HepG2 (cell line): ENCODE results near the gene ART5. TPM values are rescaled to one million over a fixed set of nuclear protein-coding genes. Genes with fewer than 3 reads are reported as not detected.

Experiments
- ATAC-seq: fragments of 200-7000 bp; cut with Tn5 transposase; 3 replicates; pipeline ENCODE4 v1.9.1; 2020; ENCODE audit warnings: mild to moderate bottlenecking, moderate library complexity
- BruUV-seq: library from RNA; stranded (reverse); fragments of 400-500 nt; replicated peaks from 2 replicates; lab custom pipeline; 2021; lab: Mats Ljungman, UMichigan
- CTCF ChIA-PET: fragments of 300-600 bp; formaldehyde crosslinking; extraction: SDS; loops from one replicate; lab custom pipeline; 2021; ENCODE audit warnings: low total read pairs, inconsistent platforms, low intra/inter-chr PET ratio; lab: Yijun Ruan, JAX
- POLR2A ChIA-PET: fragments of 350-600 bp; sonication (Branson Sonifier 250); formaldehyde crosslinking; loops from one replicate; lab custom pipeline; 2020; ENCODE audit warnings: antibody characterized with exemption, inconsistent platforms; lab: Yijun Ruan, JAX
- DNase-seq: peaks from one replicate; pipeline ENCODE4 v3.0.0-alpha.2; 2015; ENCODE audit warnings: low spot score
- FAIRE-seq: peaks from 3 replicates; lab custom pipeline; 2011; peaks lifted over from hg19 to GRCh38; lab: Jason Lieb, UNC
- H2AFZ ChIP-seq: one replicate; pipeline ENCODE4 v1.6.1; 2011; ENCODE audit warnings: low read length, inconsistent platforms
- H3K27ac ChIP-seq: fragments of 300-600 bp; 3 replicates; pipeline ENCODE4 v1.8.0; 2011; ENCODE audit warnings: mixed run types, mild to moderate bottlenecking, mixed read lengths, low read length, inconsistent platforms; ENCODE audit not compliant: insufficient read depth; ENCODE audit errors: extremely low read length
- H3K27me3 ChIP-seq, 2 experiments: fragments of 200-600 bp in 1 of 2; 2 replicates in 1 of 2; 3 replicates in 1 of 2; pipeline versions ENCODE4 v1.6.0 to v1.8.0; 2011; ENCODE audit warnings: low read length in 2 of 2, mild to moderate bottlenecking in 2 of 2, moderate library complexity in 2 of 2, inconsistent platforms in 1 of 2; ENCODE audit not compliant: insufficient read depth in 2 of 2, control insufficient read depth in 1 of 2
- H3K36me3 ChIP-seq, 2 experiments: fragments of 200-600 bp in 1 of 2; replicated peaks in 1 of 2; 2 replicates in 1 of 2; 3 replicates in 1 of 2; pipeline versions ENCODE4 v1.5.1 to v1.8.0; 2011; ENCODE audit warnings: low read length in 2 of 2, inconsistent platforms in 1 of 2; ENCODE audit not compliant: insufficient read depth in 2 of 2, control insufficient read depth in 1 of 2
- H3K4me1 ChIP-seq: 2 replicates; pipeline ENCODE4 v1.5.1; 2012; ENCODE audit warnings: low read length, inconsistent platforms; ENCODE audit not compliant: insufficient read depth
- H3K4me2 ChIP-seq: 2 replicates; pipeline ENCODE4 v1.6.0; 2011; ENCODE audit warnings: low read depth, low read length, inconsistent platforms
- H3K4me3 ChIP-seq, 3 experiments: fragments of 200-600 bp in 1 of 3; sonication (generic), shearing (Covaris generic) in 1 of 3; replicated peaks in 1 of 3; 2 replicates each; pipeline ENCODE4 v1.5.1; 2011 to 2016; ENCODE audit warnings: low read length in 3 of 3, inconsistent platforms in 2 of 3, low read depth in 2 of 3, mild to moderate bottlenecking in 2 of 3, control low read depth in 1 of 3, mixed read lengths in 1 of 3; ENCODE audit not compliant: insufficient read depth in 1 of 3
- H3K79me2 ChIP-seq: one replicate; pipeline ENCODE4 v1.6.1; 2011; ENCODE audit warnings: low read length, inconsistent platforms; ENCODE audit not compliant: insufficient read depth
- H3K9ac ChIP-seq: 2 replicates; pipeline ENCODE4 v1.6.0; 2011; ENCODE audit warnings: mild to moderate bottlenecking, low read depth, low read length, inconsistent platforms; ENCODE audit not compliant: insufficient read depth
- H3K9me3 ChIP-seq: 2 replicates; pipeline ENCODE4 v1.5.1; 2012; ENCODE audit warnings: mild to moderate bottlenecking, low read length
- H4K20me1 ChIP-seq: 2 replicates; pipeline ENCODE4 v1.6.0; 2011; ENCODE audit warnings: inconsistent platforms, mild to moderate bottlenecking, low read length, moderate library complexity; ENCODE audit not compliant: insufficient read depth
- AGO2 ChIP-seq: fragments of 200-400 bp; formaldehyde crosslinking; optimal IDR thresholded peaks from 2 replicates; pipeline ENCODE3; 2017; ENCODE audit warnings: mild to moderate bottlenecking, low read depth, low read length, moderate library complexity
- CCAR2 ChIP-seq: fragments of 200-400 bp; formaldehyde crosslinking; optimal IDR thresholded peaks from 2 replicates; pipeline ENCODE3; 2018; ENCODE audit warnings: low read depth, mild to moderate bottlenecking, low read length, moderate library complexity
- E2F2 ChIP-seq: sonication (generic); formaldehyde crosslinking; IDR thresholded peaks from 2 replicates; pipeline ENCODE4 v1.4.0; 2020; ENCODE audit warnings: missing genetic modification reagents, borderline replicate concordance
- FOXO4 ChIP-seq: sonication (generic); formaldehyde crosslinking; conservative IDR thresholded peaks from 2 replicates; pipeline ENCODE4 v1.8.1; 2023; ENCODE audit warnings: missing genetic modification reagents
- PCBP2 ChIP-seq: fragments of 200-400 bp; formaldehyde crosslinking; optimal IDR thresholded peaks from 2 replicates; pipeline ENCODE3; 2018; ENCODE audit warnings: low read length, low read depth; ENCODE audit not compliant: poor library complexity, severe bottlenecking
- SMAD3 ChIP-seq: sonication (generic); formaldehyde crosslinking; IDR thresholded peaks from 2 replicates; pipeline ENCODE4 v1.4.0; 2020; ENCODE audit warnings: missing genetic modification reagents
- STAT6 ChIP-seq: sonication (generic); formaldehyde crosslinking; IDR thresholded peaks from 2 replicates; pipeline ENCODE4 v1.4.0; 2020; ENCODE audit warnings: missing genetic modification reagents, mild to moderate bottlenecking, borderline replicate concordance
- TOPORS ChIP-seq: sonication (generic); formaldehyde crosslinking; IDR thresholded peaks from 2 replicates; pipeline ENCODE4 v1.8.0; 2023; ENCODE audit warnings: mild to moderate bottlenecking, missing genetic modification reagents
- ZFYVE20 ChIP-seq: sonication (generic); formaldehyde crosslinking; IDR thresholded peaks from 2 replicates; pipeline ENCODE4 v1.8.0; 2023; ENCODE audit warnings: low read depth, mild to moderate bottlenecking, moderate library complexity, missing genetic modification reagents, borderline replicate concordance
- ZNF253 ChIP-seq: sonication (generic); formaldehyde crosslinking; IDR thresholded peaks from 2 replicates; pipeline ENCODE4 v1.8.0; 2022; ENCODE audit warnings: mild to moderate bottlenecking, missing genetic modification reagents, borderline replicate concordance
- ZNF33A ChIP-seq: sonication (generic); formaldehyde crosslinking; IDR thresholded peaks from 2 replicates; pipeline ENCODE4 v1.5.1; 2020; ENCODE audit warnings: missing genetic modification reagents, mild to moderate bottlenecking, moderate library complexity, borderline replicate concordance
- ZNF570 ChIP-seq: sonication (generic); formaldehyde crosslinking; IDR thresholded peaks from 2 replicates; pipeline ENCODE4 v1.4.0; 2020; ENCODE audit warnings: mild to moderate bottlenecking, missing genetic modification reagents, borderline replicate concordance
- WGBS: methylation state at CpG from one replicate; pipeline ENCODE4 v1.1.6; 2017; ENCODE audit warnings: low lambda C conversion rate; 5-methylcytosine and 5-hydroxymethylcytosine counted together
- in situ Hi-C: cut with HindIII; loops from 2 replicates; pipeline ENCODE4 v1.10.0; 2017; ENCODE audit warnings: low pct_unique_long_range_greater_than_20kb; ENCODE audit not compliant: extremely low pct_ligation_motif_present
- intact Hi-C: fragments of 100-400 bp; cut with micrococcal nuclease; formaldehyde crosslinking; loops from one replicate; pipeline ENCODE4 v1.10.0; 2022; ENCODE audit not compliant: unreplicated experiment
- polyA plus RNA-seq, 8 experiments: library from polyadenylated mRNA; depleted of rRNA in 3 of 8; stranded (reverse) in 7 of 8; unstranded in 1 of 8; fragments of >200 nt; fragmentation: Illumina TruSeq in 4 of 8; extraction: Trizol in 4 of 8; gene quantifications; 2 replicates each; pipeline versions ENCODE4 v1.2.1 to v1.2.3, GENCODE V29; 2011 to 2016; ENCODE audit warnings: low read depth in 4 of 8, missing spikeins in 1 of 8, mixed read lengths in 1 of 8; ENCODE audit not compliant: insufficient read depth in 1 of 8
- total RNA-seq, 5 experiments: library from RNA; depleted of rRNA; stranded (reverse); fragments of >200 nt; fragmentation: Illumina TruSeq; extraction: Trizol; gene quantifications; 2 replicates each; pipeline ENCODE4 v1.2.3, GENCODE V29; 2016; ENCODE audit warnings: low read depth in 1 of 5

Gene ART5
- total and polyA plus RNA-seq, 2 of the 13 experiments (the other 11 are each of a cell fraction or from before 2014, with no cell fraction given), result 0.55 to 0.93 TPM

- no peak for TF ChIP-seq FOXO4
- no peak for TF ChIP-seq PCBP2
- TF ChIP-seq ZNF253 (CRISPR knock-in tag), result no peak
- TF ChIP-seq CCAR2, result no peak
- no peak for TF ChIP-seq TOPORS
- TF ChIP-seq ZNF33A (CRISPR knock-in tag), result peak; percentile 89; the same call in 1 of the 2 replicates
Measured at GRCh38 chr11:3642071-3642951, 519 bp upstream of the ART5 start (continued).

- H3K79me2 ChIP-seq, result no peaks in the 10 kb centered on the region
- no TSS peak for BruUV-seq
- H3K4me1 ChIP-seq, result peaks cover 13% of the 10 kb centered on the region
- CTCF ChIA-PET, result no interaction called here
- no peak overlapping the region for H3K9ac ChIP-seq
- peak overlapping the region; percentile 58; the same call in 1 of the 2 replicates for H3K4me2 ChIP-seq
- ATAC-seq, result no peak
- no peaks in the 10 kb centered on the region for H3K9me3 ChIP-seq
- H3K27ac ChIP-seq, result no peak overlapping the region
- in situ Hi-C loops, result no loop called here
- 58% methylated on average over 7 of the region's 8 CpGs for WGBS
- DNase-seq, result no peak
- no peak for FAIRE-seq
- no peaks in the 10 kb centered on the region; the same call in 1 of the 2 replicates for H4K20me1 ChIP-seq
- no peak overlapping the region for H2AFZ ChIP-seq
- peak overlapping the region in 1 of 3 experiments; percentile 20; a peak in 2 of 6 replicates for H3K4me3 ChIP-seq
- no peak for TF ChIP-seq AGO2
- TF ChIP-seq SMAD3 (CRISPR knock-in tag), result no peak
- TF ChIP-seq ZNF570 (CRISPR knock-in tag), result no peak
- no peak for TF ChIP-seq ZFYVE20 (CRISPR knock-in tag)
- no peak for TF ChIP-seq E2F2 (CRISPR knock-in tag)
- no peak for TF ChIP-seq STAT6
- no peaks in the 10 kb centered on the region for H3K36me3 ChIP-seq
- peaks cover 0 to 25% of the 10 kb centered on the region in 2 experiments; a peak in 4 of 5 replicates for H3K27me3 ChIP-seq
- intact Hi-C loops, result no loop called here
- POLR2A ChIA-PET, result no interaction called here
Measured at GRCh38 chr11:3641191-3641590, 601 bp downstream of the ART5 start.
